HCT116 (cell line): ENCODE data around the gene GP2.

Experiments
- CEBPB ChIP-seq: IDR thresholded peaks from 2 replicates; pipeline ENCODE4 v1.6.1; 2012; ENCODE audit warnings: low read depth
- ELF1 ChIP-seq: IDR thresholded peaks from 2 replicates; pipeline ENCODE4 v1.6.1; 2012; ENCODE audit warnings: low read depth, borderline replicate concordance
- EZH2 ChIP-seq: fragments of 200-600 bp; sonication (generic); IDR thresholded peaks from 2 replicates; pipeline ENCODE4 v1.6.1; 2017; ENCODE audit warnings: antibody characterized with exemption, mixed run types
- EZH2phosphoT487 ChIP-seq: fragments of 200-600 bp; IDR thresholded peaks from 2 replicates; pipeline ENCODE4 v1.6.1; 2018; ENCODE audit warnings: antibody characterized with exemption, borderline replicate concordance
- POLR2A ChIP-seq: IDR thresholded peaks from 2 replicates; pipeline ENCODE4 v1.7.0; 2011; ENCODE audit warnings: borderline replicate concordance; ENCODE audit not compliant: insufficient read depth, insufficient read length; ENCODE audit errors: extremely low read depth
- POLR2AphosphoS5 ChIP-seq: IDR thresholded peaks from 2 replicates; pipeline ENCODE4 v1.6.1; 2011; ENCODE audit warnings: mild to moderate bottlenecking, low read depth, low read length, moderate library complexity
- RAD21 ChIP-seq: IDR thresholded peaks from 2 replicates; pipeline ENCODE4 v1.6.1; 2012; ENCODE audit warnings: low read depth, mild to moderate bottlenecking
- SIN3A ChIP-seq: IDR thresholded peaks from 2 replicates; pipeline ENCODE4 v1.6.1; 2012; ENCODE audit warnings: low read depth
- SP1 ChIP-seq: IDR thresholded peaks from 2 replicates; pipeline ENCODE4 v1.6.1; 2012; ENCODE audit warnings: low read depth
- YY1 ChIP-seq: IDR thresholded peaks from 2 replicates; pipeline ENCODE4 v1.6.1; 2011; ENCODE audit warnings: low read length, low read depth, moderate library complexity, mild to moderate bottlenecking; ENCODE audit not compliant: insufficient replicate concordance; ENCODE audit errors: extremely low read depth
- ZBTB33 ChIP-seq: IDR thresholded peaks from 2 replicates; pipeline ENCODE4 v1.6.1; 2011; ENCODE audit warnings: mild to moderate bottlenecking, low read length, moderate library complexity; ENCODE audit not compliant: insufficient replicate concordance; ENCODE audit errors: extremely low read depth
- ZNF274 ChIP-seq: fragments of 200-500 bp; sonication (Bioruptor generic); IDR thresholded peaks from 2 replicates; pipeline ENCODE4 v1.6.1; 2014; ENCODE audit warnings: mild to moderate bottlenecking, low read depth, low read length, inconsistent platforms
- TF ChIP-seq, protein P1 (sequence below), 3 experiments: fragments of 200-600 bp in 1 of 3; sonication (generic) in 1 of 3; IDR thresholded peaks in 2 of 3; conservative IDR thresholded peaks in 1 of 3; 2 replicates each; pipeline ENCODE4 v1.5.1; 2012 to 2017; ENCODE audit warnings: low read depth in 2 of 3, low read length in 2 of 3, antibody characterized with exemption in 1 of 3, borderline replicate concordance in 1 of 3, control low read depth in 1 of 3, mild to moderate bottlenecking in 1 of 3, mixed read lengths in 1 of 3, mixed run types in 1 of 3, moderate library complexity in 1 of 3; ENCODE audit not compliant: insufficient read depth in 1 of 3
- TF ChIP-seq, protein P2 (sequence below): IDR thresholded peaks from 2 replicates; pipeline ENCODE4 v1.6.1; 2012

DNA sequence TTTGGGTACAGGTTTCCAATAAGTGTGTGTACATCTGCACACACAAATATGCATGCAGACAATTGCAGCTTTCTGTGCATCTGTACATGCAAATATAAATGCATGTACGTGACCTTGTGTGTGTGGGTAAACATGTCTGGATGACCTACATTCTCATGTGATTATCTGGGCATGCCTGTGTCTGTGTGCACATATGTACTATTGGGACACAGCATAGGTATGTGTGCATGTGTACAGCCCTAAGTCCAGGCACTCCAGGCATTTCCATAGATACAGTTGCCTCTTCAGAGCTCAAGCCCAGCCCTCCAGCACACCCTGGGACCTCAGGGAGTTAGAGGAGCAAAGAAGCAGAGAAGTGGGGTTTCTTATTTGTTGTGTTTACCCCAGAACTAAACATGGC lies 7.1 kb upstream of the GP2 start:
- TF ChIP-seq ZBTB33: no peak
- no peak for TF ChIP-seq SIN3A
- TF ChIP-seq RAD21: no peak
- TF ChIP-seq ZNF274: no peak
- no peak for TF ChIP-seq EZH2
- TF ChIP-seq, protein P1, sequence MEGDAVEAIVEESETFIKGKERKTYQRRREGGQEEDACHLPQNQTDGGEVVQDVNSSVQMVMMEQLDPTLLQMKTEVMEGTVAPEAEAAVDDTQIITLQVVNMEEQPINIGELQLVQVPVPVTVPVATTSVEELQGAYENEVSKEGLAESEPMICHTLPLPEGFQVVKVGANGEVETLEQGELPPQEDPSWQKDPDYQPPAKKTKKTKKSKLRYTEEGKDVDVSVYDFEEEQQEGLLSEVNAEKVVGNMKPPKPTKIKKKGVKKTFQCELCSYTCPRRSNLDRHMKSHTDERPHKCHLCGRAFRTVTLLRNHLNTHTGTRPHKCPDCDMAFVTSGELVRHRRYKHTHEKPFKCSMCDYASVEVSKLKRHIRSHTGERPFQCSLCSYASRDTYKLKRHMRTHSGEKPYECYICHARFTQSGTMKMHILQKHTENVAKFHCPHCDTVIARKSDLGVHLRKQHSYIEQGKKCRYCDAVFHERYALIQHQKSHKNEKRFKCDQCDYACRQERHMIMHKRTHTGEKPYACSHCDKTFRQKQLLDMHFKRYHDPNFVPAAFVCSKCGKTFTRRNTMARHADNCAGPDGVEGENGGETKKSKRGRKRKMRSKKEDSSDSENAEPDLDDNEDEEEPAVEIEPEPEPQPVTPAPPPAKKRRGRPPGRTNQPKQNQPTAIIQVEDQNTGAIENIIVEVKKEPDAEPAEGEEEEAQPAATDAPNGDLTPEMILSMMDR (IDR thresholded peaks at IDR 0.05 in 2 of 3, conservative IDR thresholded peaks at IDR 0.05 in 1 of 3; ENCODE audit: borderline replicate concordance in 1 of 3, insufficient read depth in 1 of 3, low read depth in 2 of 3, low read length in 2 of 3): no peak
- no peak for TF ChIP-seq POLR2A
- TF ChIP-seq POLR2AphosphoS5: no peak
- no peak for TF ChIP-seq CEBPB
- TF ChIP-seq SP1: no peak
- TF ChIP-seq, protein P2, sequence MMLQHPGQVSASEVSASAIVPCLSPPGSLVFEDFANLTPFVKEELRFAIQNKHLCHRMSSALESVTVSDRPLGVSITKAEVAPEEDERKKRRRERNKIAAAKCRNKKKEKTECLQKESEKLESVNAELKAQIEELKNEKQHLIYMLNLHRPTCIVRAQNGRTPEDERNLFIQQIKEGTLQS: no peak
- no peak for TF ChIP-seq EZH2phosphoT487
- TF ChIP-seq YY1: no peak
- TF ChIP-seq ELF1: no peak
